Measurements from ENCODE around the gene UPF1. TPM values are rescaled to one million over a fixed set of nuclear protein-coding genes. Genes with fewer than 3 reads are reported as not detected.

Gene UPF1
- total RNA-seq, 4 donors from 2014 or later: 84.2 to 153 (median 91.9) TPM

DNA sequence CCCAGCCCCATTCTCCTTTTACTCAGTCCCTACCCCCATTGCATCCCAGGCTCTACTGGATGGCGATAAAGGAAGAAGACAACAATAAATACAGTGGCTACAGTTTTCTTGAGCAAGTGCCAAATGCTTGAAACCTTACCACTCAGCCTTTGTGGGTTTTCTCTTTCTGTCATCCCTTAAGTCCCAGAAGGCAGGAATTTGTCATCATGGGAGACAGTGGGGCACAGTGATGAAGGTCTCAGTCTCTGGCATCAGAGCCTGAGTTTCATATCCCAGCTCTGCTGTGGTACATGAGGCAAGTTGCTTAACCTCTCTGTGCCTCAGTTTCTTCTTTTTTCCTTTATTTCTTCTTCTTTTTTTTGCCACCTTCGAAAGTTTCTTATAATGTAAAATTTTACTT, 35.5 kb upstream of the UPF1 start:
- in situ Hi-C loops (cut with MboI; ENCODE audit: low pct_ligation_motif_present in 1 of 4, low pct_unique_long_range_greater_than_20kb in 1 of 4, low sequenced_read_pairs in 3 of 4): no loop called here
- intact Hi-C loops (cut with DNase I; ENCODE audit: low total_unique reads): no loop called here

DNA sequence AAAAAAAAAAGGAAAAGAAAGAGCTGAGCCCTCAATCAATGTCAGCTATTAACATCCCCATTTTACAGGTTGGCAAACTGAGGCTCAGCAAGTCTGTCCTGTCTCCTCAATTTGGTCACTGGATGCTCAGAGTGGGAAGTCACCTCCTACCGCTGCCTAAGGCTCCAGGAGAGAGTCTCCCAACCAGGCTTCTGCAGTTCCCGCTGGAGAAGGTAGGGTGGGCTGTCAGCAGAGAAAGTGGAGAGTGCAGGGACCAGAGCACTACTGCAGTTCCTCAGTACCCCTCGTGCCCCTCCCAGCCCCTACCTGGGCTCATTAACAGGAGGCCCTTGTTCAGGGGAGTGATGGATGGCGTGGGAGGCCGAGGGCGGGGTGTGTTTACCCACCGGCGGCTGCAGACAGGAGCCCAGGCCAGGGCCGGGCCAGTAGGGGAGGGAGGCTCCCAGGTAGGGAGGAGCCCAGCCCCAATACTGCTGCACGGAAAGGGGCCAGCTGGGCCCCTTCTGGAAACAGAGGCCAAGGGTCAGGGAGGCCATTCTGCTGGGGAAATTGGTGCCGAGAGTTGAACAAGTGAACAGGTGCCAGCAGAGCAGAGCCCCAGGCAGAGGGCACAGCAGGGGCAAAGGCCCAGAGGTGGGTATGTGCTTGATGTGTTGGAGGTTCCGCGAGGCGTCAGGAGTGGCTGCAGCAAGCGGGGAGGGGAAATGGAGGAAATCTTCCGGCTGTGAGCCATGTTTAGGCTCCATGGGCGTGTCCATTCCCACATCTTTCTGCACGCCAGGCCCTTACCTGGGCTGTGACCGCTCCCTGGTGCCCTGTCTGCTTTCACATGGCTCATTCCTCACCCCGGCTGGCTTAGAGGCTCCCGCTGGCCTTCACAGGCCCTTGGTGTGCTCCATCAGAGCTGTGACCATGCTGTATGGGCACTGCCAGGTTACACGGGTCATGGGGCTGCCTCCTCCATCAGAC, 33.1 kb upstream of the UPF1 start:
- TF ChIP-seq POLR2A (IDR thresholded peaks at IDR 0.05): no peak
- TF ChIP-seq POLR2AphosphoS5 (IDR thresholded peaks at IDR 0.05): no peak
- TF ChIP-seq EP300 (IDR thresholded peaks at IDR 0.05; ENCODE audit: low read depth): no peak
- TF ChIP-seq, protein P1, sequence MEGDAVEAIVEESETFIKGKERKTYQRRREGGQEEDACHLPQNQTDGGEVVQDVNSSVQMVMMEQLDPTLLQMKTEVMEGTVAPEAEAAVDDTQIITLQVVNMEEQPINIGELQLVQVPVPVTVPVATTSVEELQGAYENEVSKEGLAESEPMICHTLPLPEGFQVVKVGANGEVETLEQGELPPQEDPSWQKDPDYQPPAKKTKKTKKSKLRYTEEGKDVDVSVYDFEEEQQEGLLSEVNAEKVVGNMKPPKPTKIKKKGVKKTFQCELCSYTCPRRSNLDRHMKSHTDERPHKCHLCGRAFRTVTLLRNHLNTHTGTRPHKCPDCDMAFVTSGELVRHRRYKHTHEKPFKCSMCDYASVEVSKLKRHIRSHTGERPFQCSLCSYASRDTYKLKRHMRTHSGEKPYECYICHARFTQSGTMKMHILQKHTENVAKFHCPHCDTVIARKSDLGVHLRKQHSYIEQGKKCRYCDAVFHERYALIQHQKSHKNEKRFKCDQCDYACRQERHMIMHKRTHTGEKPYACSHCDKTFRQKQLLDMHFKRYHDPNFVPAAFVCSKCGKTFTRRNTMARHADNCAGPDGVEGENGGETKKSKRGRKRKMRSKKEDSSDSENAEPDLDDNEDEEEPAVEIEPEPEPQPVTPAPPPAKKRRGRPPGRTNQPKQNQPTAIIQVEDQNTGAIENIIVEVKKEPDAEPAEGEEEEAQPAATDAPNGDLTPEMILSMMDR (IDR thresholded peaks at IDR 0.05): no peak
- Histone ChIP-seq H3K9me3 (no peaks in the 10 kb centered on the region), H3K4me3 (no peak overlapping the region), H3K27ac (no peak overlapping the region), H3K36me3 (no peaks in the 10 kb centered on the region), H3K27me3 (peaks cover 57% of the 10 kb centered on the region), H3K4me1 (peaks cover 0 to 4% (median 2%) of the 10 kb centered on the region in 4 donors)
- in situ Hi-C loops (cut with MboI; ENCODE audit: low pct_ligation_motif_present in 1 of 4, low pct_unique_long_range_greater_than_20kb in 1 of 4, low sequenced_read_pairs in 3 of 4): no loop called here
- 42% methylated on average over 22 of the region's 22 CpGs; no CpG with 5 or more reads in 1 of the 2 donors for WGBS, 2 donors (ENCODE audit: low coverage in 1 of 2)
- intact Hi-C loops (cut with DNase I; ENCODE audit: low total_unique reads): no loop called here
- peak; percentile 42 for DNase-seq

More for the DNA sequence above, 35.5 kb upstream of the UPF1 start:
- no peak overlapping the region for H3K27ac ChIP-seq
- no peak overlapping the region for H3K4me3 ChIP-seq
- peaks cover 0 to 4% (median 2%) of the 10 kb centered on the region in 4 donors for H3K4me1 ChIP-seq
- H3K36me3 ChIP-seq: no peaks in the 10 kb centered on the region
- TF ChIP-seq, protein P1 (IDR thresholded peaks at IDR 0.05): no peak
- TF ChIP-seq POLR2AphosphoS5 (IDR thresholded peaks at IDR 0.05): no peak
- no peak for TF ChIP-seq POLR2A (IDR thresholded peaks at IDR 0.05)
- TF ChIP-seq EP300 (IDR thresholded peaks at IDR 0.05; ENCODE audit: low read depth): no peak
- H3K27me3 ChIP-seq: peaks cover 76% of the 10 kb centered on the region
- no peak for DNase-seq
- 61% methylated on average over 2 of the region's 2 CpGs; no CpG with 5 or more reads in 1 of the 2 donors for WGBS, 2 donors (ENCODE audit: low coverage in 1 of 2)
- no peaks in the 10 kb centered on the region for H3K9me3 ChIP-seq

DNA sequence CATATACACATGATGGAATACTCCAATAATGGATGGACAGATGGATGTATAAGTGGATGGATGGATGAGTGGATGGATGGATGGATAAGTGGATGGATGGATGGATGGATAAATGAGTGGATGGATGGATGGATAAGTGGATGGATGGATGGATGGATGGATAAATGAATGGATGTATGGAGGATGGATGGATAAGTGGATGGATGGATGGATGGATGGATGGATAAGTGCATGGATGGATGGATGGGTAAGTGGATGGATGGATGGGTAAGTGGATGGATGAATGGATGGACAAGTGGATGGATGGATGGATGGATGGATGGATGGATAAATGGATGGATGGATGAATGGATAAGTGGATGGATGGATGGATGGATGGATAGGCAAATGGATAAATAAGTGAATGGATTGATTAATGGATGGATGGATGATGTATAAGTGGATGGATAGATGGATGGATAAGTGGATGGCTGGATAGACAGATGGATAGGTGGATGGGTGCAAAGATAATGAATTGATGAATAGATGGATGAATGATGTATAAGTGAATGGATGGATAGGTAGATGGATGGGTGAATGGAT, 32.3 kb upstream of the UPF1 start:
- Histone ChIP-seq H3K4me3 (no peak overlapping the region), H3K36me3 (no peaks in the 10 kb centered on the region), H3K4me1 (peaks cover 0 to 4% (median 2%) of the 10 kb centered on the region in 4 donors), H3K9me3 (no peaks in the 10 kb centered on the region), H3K27ac (no peak overlapping the region), H3K27me3 (peaks cover 52% of the 10 kb centered on the region)
- in situ Hi-C loops (cut with MboI; ENCODE audit: low pct_ligation_motif_present in 1 of 4, low pct_unique_long_range_greater_than_20kb in 1 of 4, low sequenced_read_pairs in 3 of 4) (no loop called here), intact Hi-C loops (cut with DNase I; ENCODE audit: low total_unique reads) (no loop called here)
- no peak for DNase-seq
- TF ChIP-seq POLR2A (IDR thresholded peaks at IDR 0.05) (no peak), POLR2AphosphoS5 (IDR thresholded peaks at IDR 0.05) (no peak), EP300 (IDR thresholded peaks at IDR 0.05; ENCODE audit: low read depth) (no peak)
- TF ChIP-seq, protein P1 (IDR thresholded peaks at IDR 0.05): no peak

DNA sequence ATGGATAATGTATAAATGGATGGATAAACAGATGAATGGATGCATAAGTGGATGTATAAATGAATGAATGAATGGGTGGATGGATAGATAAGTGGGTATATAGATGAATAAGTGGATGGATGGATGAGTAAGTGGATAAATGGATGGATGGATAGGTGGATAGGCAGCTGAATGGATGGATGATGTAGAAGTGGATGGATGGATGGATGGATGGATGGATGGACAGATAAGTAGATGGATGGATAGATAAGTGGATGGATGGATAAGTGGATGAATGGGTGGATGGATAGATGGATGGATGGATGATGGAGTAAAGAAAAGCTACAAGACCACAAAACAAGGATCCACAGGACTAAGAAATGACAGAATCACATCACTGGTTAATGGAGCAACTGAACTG, 31.7 kb upstream of the UPF1 start:
- no peak for DNase-seq
- no peaks in the 10 kb centered on the region for H3K36me3 ChIP-seq
- intact Hi-C loops (cut with DNase I; ENCODE audit: low total_unique reads): loop anchor here (5.0 kb wide), 1 partner anchor 817 kb away; the partner anchor contains the start of gene PBX4
- no peak overlapping the region for H3K4me3 ChIP-seq
- peaks cover 0 to 4% (median 2%) of the 10 kb centered on the region in 4 donors for H3K4me1 ChIP-seq
- in situ Hi-C loops (cut with MboI; ENCODE audit: low pct_ligation_motif_present in 1 of 4, low pct_unique_long_range_greater_than_20kb in 1 of 4, low sequenced_read_pairs in 3 of 4): loop anchor here in 1 of 4 donors (25.0 kb wide), 1 partner anchor 188 kb away; the partner anchor contains the start of genes CRLF1 and TMEM59L
- TF ChIP-seq POLR2A (IDR thresholded peaks at IDR 0.05) (no peak), POLR2AphosphoS5 (IDR thresholded peaks at IDR 0.05) (no peak), EP300 (IDR thresholded peaks at IDR 0.05; ENCODE audit: low read depth) (no peak)
- TF ChIP-seq, protein P1 (IDR thresholded peaks at IDR 0.05): no peak
- no peak overlapping the region for H3K27ac ChIP-seq
- H3K27me3 ChIP-seq: peaks cover 46% of the 10 kb centered on the region
- no peaks in the 10 kb centered on the region for H3K9me3 ChIP-seq

Measured in transverse colon (tissue), 4 donors.